Adrenal gland (tissue), 12 donors: ENCODE results near the gene DNAAF3. TPM values are rescaled to one million over a fixed set of nuclear protein-coding genes. Genes with fewer than 3 reads are reported as not detected.

Experiments used
- DNase-seq, 7 donors: peaks; one replicate each; pipeline ENCODE4 v3.0.0-alpha.2; 2019 to 2020
- H3K27ac ChIP-seq, 5 donors: fragments of 200-600 bp; sonication (generic) in 4 of 5; 1 replicate in 3 of 5; 2 replicates in 2 of 5; pipeline versions ENCODE4 v1.5.1 to v1.8.0; 2016 to 2020; ENCODE audit warnings: mild to moderate bottlenecking in 1 of 5
- H3K27me3 ChIP-seq: fragments of 200-600 bp; 2 replicates; pipeline ENCODE4 v1.8.0; 2021
- H3K36me3 ChIP-seq, 2 donors: fragments of 200-600 bp; replicated peaks in 1 of 2; 1 replicate in 1 of 2; 2 replicates in 1 of 2; pipeline versions ENCODE4 v1.5.1 to v1.8.0; 2018 to 2022
- H3K4me1 ChIP-seq, 2 donors: fragments of 200-600 bp; replicated peaks in 1 of 2; 1 replicate in 1 of 2; 2 replicates in 1 of 2; pipeline versions ENCODE4 v1.5.1 to v1.8.0; 2018 to 2021
- H3K4me3 ChIP-seq, 4 donors: fragments of 200-600 bp; sonication (generic) in 3 of 4; one replicate each; pipeline ENCODE4 v1.5.1; 2016 to 2018
- H3K9me3 ChIP-seq, 3 donors: fragments of 200-600 bp; sonication (generic) in 1 of 3; replicated peaks in 1 of 3; 1 replicate in 2 of 3; 2 replicates in 1 of 3; pipeline versions ENCODE4 v1.5.1 to v1.8.0; 2016 to 2021
- POLR2A ChIP-seq, 2 donors: fragments of 450-650 bp; IDR thresholded peaks; one replicate each; pipeline ENCODE4 v1.6.1; 2017; ENCODE audit warnings: antibody characterized with exemption in 2 of 2, mild to moderate bottlenecking in 2 of 2, moderate library complexity in 1 of 2
- WGBS, 4 donors: extraction: QIAGEN DNeasy Blood & Tissue Kit in 2 of 4; methylation state at CpG; one replicate each; pipeline versions ENCODE4 v1.1.5 to v1.1.7; 2013 to 2017; 5-methylcytosine and 5-hydroxymethylcytosine counted together
- intact Hi-C, 2 donors: fragments of 100-400 bp; cut with DNase I; formaldehyde crosslinking; loops; one replicate each; pipeline versions ENCODE4 v1.14.1 to v1.15.0; 2022 to 2023
- polyA plus RNA-seq, 3 donors: library from polyadenylated mRNA; stranded (reverse); fragments of 200-250 nt in 2 of 3; fragments of 350-450 nt in 1 of 3; fragmentation: Illumina TruSeq in 1 of 3; extraction: RNeasy Lipid Tissue Mini Kit (QIAGEN cat#74804) in 1 of 3; gene quantifications; one replicate each; pipeline ENCODE4 v1.2.3, GENCODE V29; 2013 to 2014
- total RNA-seq, 9 donors: library from RNA; depleted of rRNA in 4 of 9; stranded (reverse); fragments of >200 nt in 4 of 9; fragments of 120-200 nt in 1 of 9; fragmentation: NEBNext Ultra II Directional in 1 of 9; extraction: Animal tissue kit (Norgen Biotek cat#: 25700) in 1 of 9; gene quantifications; one replicate each; pipeline versions ENCODE4 v1.1.0 to v1.2.4, GENCODE V29; 2013 to 2023
- TF ChIP-seq, protein P1 (sequence below), 6 experiments: fragments of 450-650 bp in 4 of 6; fragments of 200-600 bp in 2 of 6; sonication (generic) in 1 of 6; IDR thresholded peaks; 1 replicate in 5 of 6; 2 replicates in 1 of 6; pipeline versions ENCODE4 v1.5.1 to v1.8.0; 2016 to 2021; ENCODE audit warnings: antibody characterized with exemption in 6 of 6, mild to moderate bottlenecking in 2 of 6, moderate library complexity in 1 of 6
- donor health status: healthy with polysubstance abuse.
- donor health status: Bipolar disorder and iron deficiency.
- donor health status: DM: yes; HTN: yes; CAD: no.
- donor health status: DM: no; HTN: no; CAD: no.
- donor health status: DM: no; HTN: no; CAD: no.
- donor health status: DM: yes; HTN: yes; CAD: no.

Gene DNAAF3
- total and polyA plus RNA-seq, 12 donors = 1.9 to 5.8 (median 3.6) TPM

- TF ChIP-seq, protein P1, sequence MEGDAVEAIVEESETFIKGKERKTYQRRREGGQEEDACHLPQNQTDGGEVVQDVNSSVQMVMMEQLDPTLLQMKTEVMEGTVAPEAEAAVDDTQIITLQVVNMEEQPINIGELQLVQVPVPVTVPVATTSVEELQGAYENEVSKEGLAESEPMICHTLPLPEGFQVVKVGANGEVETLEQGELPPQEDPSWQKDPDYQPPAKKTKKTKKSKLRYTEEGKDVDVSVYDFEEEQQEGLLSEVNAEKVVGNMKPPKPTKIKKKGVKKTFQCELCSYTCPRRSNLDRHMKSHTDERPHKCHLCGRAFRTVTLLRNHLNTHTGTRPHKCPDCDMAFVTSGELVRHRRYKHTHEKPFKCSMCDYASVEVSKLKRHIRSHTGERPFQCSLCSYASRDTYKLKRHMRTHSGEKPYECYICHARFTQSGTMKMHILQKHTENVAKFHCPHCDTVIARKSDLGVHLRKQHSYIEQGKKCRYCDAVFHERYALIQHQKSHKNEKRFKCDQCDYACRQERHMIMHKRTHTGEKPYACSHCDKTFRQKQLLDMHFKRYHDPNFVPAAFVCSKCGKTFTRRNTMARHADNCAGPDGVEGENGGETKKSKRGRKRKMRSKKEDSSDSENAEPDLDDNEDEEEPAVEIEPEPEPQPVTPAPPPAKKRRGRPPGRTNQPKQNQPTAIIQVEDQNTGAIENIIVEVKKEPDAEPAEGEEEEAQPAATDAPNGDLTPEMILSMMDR (IDR thresholded peaks at IDR 0.05) = no peak
- TF ChIP-seq POLR2A (IDR thresholded peaks at IDR 0.05) = no peak
- DNase-seq = no peak
- Histone ChIP-seq H3K36me3 (no peaks in the 10 kb centered on the region), H3K27ac (no peak overlapping the region), H3K4me3 (no peak overlapping the region), H3K9me3 (no peaks in the 10 kb centered on the region), H3K4me1 (peaks cover 0 to 9% of the 10 kb centered on the region in 2 donors), H3K27me3 (peaks cover 45% of the 10 kb centered on the region)
- WGBS, 4 donors = 9 to 30% (median 16%) methylated on average over 3 of the region's 3 CpGs
- intact Hi-C loops = loop anchor here in 1 of 2 donors (10.0 kb wide), 2 partner anchors 270 to 360 kb away; no protein-coding TSS in a partner anchor
These were observed 21.2 kb downstream of the DNAAF3 start for GRCh38 chr19:55145232-55145631.

- TF ChIP-seq, protein P1 (IDR thresholded peaks at IDR 0.05) = no peak
- TF ChIP-seq POLR2A (IDR thresholded peaks at IDR 0.05) = no peak
- Histone ChIP-seq H3K9me3 (no peaks in the 10 kb centered on the region), H3K27ac (no peak overlapping the region), H3K4me1 (peaks cover 0 to 9% of the 10 kb centered on the region in 2 donors), H3K27me3 (peaks cover 47% of the 10 kb centered on the region), H3K36me3 (no peaks in the 10 kb centered on the region), H3K4me3 (no peak overlapping the region)
- intact Hi-C loops = loop anchor here (5.0 to 10.0 kb wide), 3 partner anchors 273 to 363 kb away; no protein-coding TSS in a partner anchor
- 14 to 26% (median 19%) methylated on average over 12 to 21 of the region's 21 CpGs for WGBS, 4 donors
- no peak for DNase-seq
These were observed 24.7 kb downstream of the DNAAF3 start for GRCh38 chr19:55141696-55142095.

DNA sequence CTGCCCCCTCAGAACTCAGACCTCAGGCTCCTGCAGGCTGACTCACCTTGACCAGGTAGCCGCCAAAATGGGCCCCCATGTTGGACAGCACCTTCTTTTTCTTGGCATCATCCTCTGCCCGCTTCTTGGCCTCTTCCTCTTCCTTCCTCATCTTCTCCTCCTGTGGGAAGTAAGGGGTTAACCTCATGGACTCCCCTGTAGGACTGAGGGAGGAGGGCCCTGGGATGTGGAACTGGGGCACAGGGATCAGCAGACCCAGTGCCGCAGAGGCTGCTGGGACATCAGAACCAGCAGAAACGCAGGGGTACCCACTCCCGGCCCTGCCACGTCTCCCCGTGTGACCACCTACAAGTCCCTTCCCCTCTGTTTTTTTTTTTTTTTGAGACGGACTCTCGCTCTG is 28.5 kb downstream of the DNAAF3 start:
- TF ChIP-seq POLR2A (IDR thresholded peaks at IDR 0.05) = no peak
- intact Hi-C loops = loop anchor here in 1 of 2 donors (5.0 kb wide), 1 partner anchor 369 kb away; no protein-coding TSS in a partner anchor
- peaks cover 37% of the 10 kb centered on the region for H3K27me3 ChIP-seq
- WGBS, 4 donors = 58 to 68% (median 62%) methylated on average over 9 of the region's 9 CpGs
- no peak overlapping the region for H3K27ac ChIP-seq
- peaks cover 0 to 9% of the 10 kb centered on the region in 2 donors for H3K4me1 ChIP-seq
- H3K36me3 ChIP-seq = no peaks in the 10 kb centered on the region
- no peak for DNase-seq
- H3K9me3 ChIP-seq = no peaks in the 10 kb centered on the region
- H3K4me3 ChIP-seq = no peak overlapping the region

DNA sequence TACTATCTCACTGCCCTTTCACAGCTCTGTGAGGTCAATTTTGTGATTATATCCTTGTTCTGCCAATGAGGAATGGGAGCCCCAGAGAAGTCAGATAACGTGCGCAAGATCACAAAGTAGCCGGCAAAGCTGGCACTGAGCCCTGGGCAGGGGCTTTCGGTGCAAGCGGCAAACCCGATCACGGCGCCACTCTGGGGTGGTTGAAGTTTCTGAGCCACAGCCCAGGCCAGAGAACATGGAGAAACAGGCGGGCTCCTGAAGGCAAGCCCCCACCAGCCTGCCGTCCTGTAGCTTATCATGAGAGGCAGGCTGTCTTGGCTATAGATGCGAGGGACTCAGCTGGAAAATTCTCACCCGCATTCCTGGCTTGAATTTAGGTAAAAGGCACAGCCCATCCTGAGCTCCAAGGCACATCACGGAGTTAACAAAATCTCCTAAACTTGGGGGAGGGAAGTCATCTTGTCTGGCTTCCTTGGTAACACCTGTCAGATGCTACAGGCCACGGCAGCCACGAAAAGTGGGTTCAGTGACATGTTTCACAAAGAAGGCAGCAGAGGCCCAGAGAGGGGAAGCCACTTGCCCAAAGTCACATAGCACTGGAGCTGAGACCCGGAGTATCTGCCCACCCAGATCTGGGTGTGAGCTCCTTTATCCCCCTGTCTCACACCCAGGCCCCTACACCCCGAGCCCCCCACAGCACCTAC is 29.9 kb downstream of the DNAAF3 start:
- H3K4me1 ChIP-seq = peaks cover 0 to 5% of the 10 kb centered on the region in 2 donors
- WGBS, 4 donors = 54 to 81% (median 78%) methylated on average over 6 to 17 of the region's 17 CpGs
- H3K9me3 ChIP-seq = no peaks in the 10 kb centered on the region
- no peak overlapping the region for H3K4me3 ChIP-seq
- intact Hi-C loops = loop anchor here in 1 of 2 donors (5.0 kb wide), 1 partner anchor 371 kb away; no protein-coding TSS in a partner anchor
- H3K36me3 ChIP-seq = no peaks in the 10 kb centered on the region
- TF ChIP-seq POLR2A (IDR thresholded peaks at IDR 0.05) = no peak
- TF ChIP-seq, protein P1 (IDR thresholded peaks at IDR 0.05) = no peak
- H3K27me3 ChIP-seq = peaks cover 25% of the 10 kb centered on the region
- H3K27ac ChIP-seq = no peak overlapping the region
- no peak for DNase-seq
